Immature natural killer cell (primary cell): Measurements from ENCODE around the gene NPM3. TPM values are rescaled to one million over a fixed set of nuclear protein-coding genes. Genes with fewer than 3 reads are reported as not detected.
A peak's percentile ranks its signal among the peaks of the same experiment; 100 is the strongest.

Source experiments
- DNase-seq, 3 donors: peaks; one replicate each; pipeline ENCODE4 v3.0.0; 2022; ENCODE audit warnings: mixed read lengths in 1 of 3
- H3K27ac Mint-ChIP-seq, 6 donors: one replicate each; pipeline ENCODE4 v1.8.0; 2020; ENCODE audit warnings: mixed read lengths in 6 of 6, mild to moderate bottlenecking in 5 of 6, inconsistent platforms in 4 of 6, moderate library complexity in 3 of 6
- H3K27me3 Mint-ChIP-seq, 3 donors: one replicate each; pipeline ENCODE4 v1.8.0; 2020 to 2021; ENCODE audit warnings: low read depth in 3 of 3, mild to moderate bottlenecking in 3 of 3, mixed read lengths in 3 of 3, moderate library complexity in 3 of 3, inconsistent platforms in 1 of 3
- H3K36me3 Mint-ChIP-seq, 3 donors: one replicate each; pipeline ENCODE4 v1.8.0; 2020; ENCODE audit warnings: mixed read lengths in 3 of 3, inconsistent platforms in 2 of 3, mild to moderate bottlenecking in 2 of 3
- H3K4me1 Mint-ChIP-seq, 2 donors: one replicate each; pipeline ENCODE4 v1.8.0; 2020; ENCODE audit warnings: inconsistent platforms in 2 of 2, mild to moderate bottlenecking in 2 of 2, mixed read lengths in 2 of 2, moderate library complexity in 1 of 2
- H3K4me3 Mint-ChIP-seq, 5 donors: one replicate each; pipeline ENCODE4 v1.8.0; 2020; ENCODE audit warnings: mild to moderate bottlenecking in 5 of 5, mixed read lengths in 5 of 5, inconsistent platforms in 3 of 5, moderate library complexity in 3 of 5
- H3K9me3 Mint-ChIP-seq, 6 donors: one replicate each; pipeline ENCODE4 v1.8.0; 2020; ENCODE audit warnings: mild to moderate bottlenecking in 6 of 6, mixed read lengths in 6 of 6, inconsistent platforms in 4 of 6, moderate library complexity in 3 of 6
- polyA plus RNA-seq, 3 donors: library from polyadenylated mRNA; unstranded; fragments of 300-500 nt; fragmentation: Illumina TruSeq; gene quantifications; one replicate each; pipeline ENCODE4 v1.2.3, GENCODE V29; 2021

NPM3 gene
- polyA plus RNA-seq, 3 donors from 2014 or later = 1.5 to 8.8 (median 4.7) TPM

- H3K27me3 Mint-ChIP-seq = peaks cover 25 to 34% (median 30%) of the 10 kb centered on the region in 3 donors
- no peak for DNase-seq
- no peaks in the 10 kb centered on the region for H3K36me3 Mint-ChIP-seq
- no peak overlapping the region for H3K27ac Mint-ChIP-seq
- peak overlapping the region in 1 of 5 donors; percentile 45 for H3K4me3 Mint-ChIP-seq
- peaks cover 0 to 2% (median 0%) of the 10 kb centered on the region in 6 donors for H3K9me3 Mint-ChIP-seq
- peaks cover 27 to 31% of the 10 kb centered on the region in 2 donors for H3K4me1 Mint-ChIP-seq
Observed at GRCh38 chr10:101776161-101776817, 7.0 kb downstream of the NPM3 start.

GRCh38 chr10:101775273-101776160 is 7.7 kb downstream of the NPM3 start, which contains the start of gene FGF8:
Gene FGF8, minus strand, starts transcription at chr10:101776114. Its CDS starts 214 bp downstream, at chr10:101775900.
- DNase-seq = no peak
- H3K27me3 Mint-ChIP-seq = peaks cover 27 to 34% (median 30%) of the 10 kb centered on the region in 3 donors
- H3K9me3 Mint-ChIP-seq = peaks cover 0 to 2% (median 0%) of the 10 kb centered on the region in 6 donors
- H3K27ac Mint-ChIP-seq = no peak within 1 kb of the TSS
- peak within 1 kb of the TSS in 4 of 5 donors; percentile 7 to 49 (median 37) for H3K4me3 Mint-ChIP-seq
- peaks cover 22 to 26% of the 10 kb centered on the region in 2 donors for H3K4me1 Mint-ChIP-seq
- H3K36me3 Mint-ChIP-seq = no peaks in the 10 kb centered on the region

- Mint-ChIP-seq H3K9me3 (peaks cover 0 to 2% (median 0%) of the 10 kb centered on the region in 6 donors), H3K4me3 (no peak overlapping the region), H3K27me3 (peaks cover 27 to 34% (median 30%) of the 10 kb centered on the region in 3 donors), H3K36me3 (no peaks in the 10 kb centered on the region), H3K4me1 (peaks cover 17 to 22% of the 10 kb centered on the region in 2 donors), H3K27ac (peak overlapping the region in 1 of 6 donors; percentile 34)
- no peak for DNase-seq
Observed at GRCh38 chr10:101774589-101775272, 8.5 kb downstream of the NPM3 start.

GRCh38 chr10:101773923-101774588 is 9.2 kb downstream of the NPM3 start:
- Mint-ChIP-seq H3K27ac (no peak overlapping the region), H3K27me3 (peaks cover 24 to 33% (median 32%) of the 10 kb centered on the region in 3 donors), H3K4me3 (peak overlapping the region in 1 of 5 donors; percentile 17), H3K4me1 (peaks cover 13 to 18% of the 10 kb centered on the region in 2 donors), H3K9me3 (peaks cover 0 to 1% (median 0%) of the 10 kb centered on the region in 6 donors), H3K36me3 (no peaks in the 10 kb centered on the region)
- no peak for DNase-seq

DNA sequence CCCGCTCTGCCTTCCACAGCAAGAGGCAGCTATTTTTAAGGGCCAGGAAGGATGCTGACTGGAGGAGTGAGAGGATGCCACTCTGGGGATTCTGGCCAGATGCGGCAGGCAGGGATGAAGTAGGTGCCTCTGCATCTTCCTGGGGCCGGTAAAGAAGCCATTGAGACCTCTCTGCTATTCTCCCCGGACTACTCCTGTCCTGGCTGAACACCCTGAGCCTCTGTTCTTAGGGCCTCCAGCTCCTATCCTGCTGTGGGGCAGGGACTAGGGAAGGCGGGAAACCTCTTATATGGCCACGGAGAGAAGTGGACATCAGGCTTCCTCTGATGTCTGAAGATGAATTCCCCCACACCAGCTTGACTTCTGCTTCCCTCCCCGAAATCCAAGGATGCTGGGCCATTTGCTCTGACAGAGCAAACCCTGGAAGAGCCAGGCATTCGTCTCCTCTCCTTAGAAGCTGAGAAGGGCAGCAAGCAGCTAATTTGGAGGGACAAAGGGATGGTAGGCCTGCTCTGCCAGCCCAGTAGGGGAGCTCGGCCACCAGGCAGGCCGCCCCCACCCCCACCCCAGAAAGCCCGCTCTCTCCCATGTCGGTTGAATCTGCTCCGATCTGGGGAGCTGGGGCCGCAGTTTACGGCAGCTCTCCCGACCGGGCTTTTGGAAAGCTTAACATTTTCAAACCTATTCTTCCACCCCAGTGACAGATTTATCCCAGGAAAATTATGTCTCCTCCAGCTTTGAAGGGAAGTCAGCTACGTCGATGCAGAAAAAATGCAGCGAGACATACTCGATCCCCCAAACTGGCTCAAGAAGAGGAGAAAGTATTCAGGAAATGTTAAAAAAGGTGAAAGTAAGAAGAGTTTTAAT is 10.1 kb downstream of the NPM3 start:
- no peak for DNase-seq
- Mint-ChIP-seq H3K27me3 (peaks cover 23 to 31% (median 30%) of the 10 kb centered on the region in 3 donors), H3K27ac (no peak overlapping the region), H3K36me3 (no peaks in the 10 kb centered on the region), H3K4me1 (peaks cover 8 to 13% of the 10 kb centered on the region in 2 donors), H3K4me3 (peak overlapping the region in 1 of 5 donors; percentile 17), H3K9me3 (no peaks in the 10 kb centered on the region)

DNA sequence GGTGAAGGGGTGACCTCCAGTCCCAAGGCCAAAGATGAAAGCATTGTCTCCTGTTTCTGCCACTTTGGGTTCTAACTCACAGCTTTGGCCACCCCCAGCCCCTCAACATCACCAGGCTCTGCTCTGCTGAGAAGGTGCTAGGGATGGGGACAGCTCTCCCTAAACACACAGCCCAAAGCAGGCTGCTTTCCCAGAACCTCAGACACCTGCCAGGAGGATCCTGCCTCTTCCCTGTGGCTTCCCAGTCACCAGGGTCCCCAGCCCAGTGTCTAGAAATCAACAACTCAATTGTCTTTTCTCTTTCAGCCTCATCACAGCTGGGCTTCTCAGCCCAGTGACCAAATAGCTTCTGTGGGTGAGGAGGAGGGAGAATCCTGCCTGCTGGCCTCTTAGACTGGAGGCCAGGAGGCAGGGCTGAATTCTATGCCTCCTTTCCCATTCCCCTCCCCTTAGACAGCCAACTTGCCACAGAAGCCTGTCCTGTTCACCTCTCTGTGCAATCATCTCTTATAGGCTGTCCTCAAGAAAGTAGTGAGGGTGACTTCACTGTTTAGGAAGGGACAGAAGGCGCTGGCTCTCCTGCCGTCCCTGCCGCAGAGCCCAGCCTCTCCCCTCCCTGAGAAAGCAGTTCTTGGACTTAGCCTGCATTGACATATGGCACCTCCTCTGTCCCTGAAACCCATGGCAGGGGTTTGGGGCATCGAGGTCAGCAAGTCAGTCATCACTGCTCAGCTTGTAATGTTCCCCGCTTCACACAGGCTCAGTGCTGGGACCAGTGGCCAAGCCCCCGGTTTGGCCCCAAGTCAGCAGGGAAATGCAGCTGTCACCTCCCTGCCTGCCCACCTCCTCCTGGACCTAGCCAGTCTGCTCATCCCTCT is 11.0 kb downstream of the NPM3 start:
- no peaks in the 10 kb centered on the region for H3K36me3 Mint-ChIP-seq
- H3K9me3 Mint-ChIP-seq = no peaks in the 10 kb centered on the region
- peaks cover 0 to 6% of the 10 kb centered on the region in 2 donors for H3K4me1 Mint-ChIP-seq
- H3K4me3 Mint-ChIP-seq = no peak overlapping the region
- peaks cover 20 to 31% (median 30%) of the 10 kb centered on the region in 3 donors for H3K27me3 Mint-ChIP-seq
- no peak for DNase-seq
- no peak overlapping the region for H3K27ac Mint-ChIP-seq

- Mint-ChIP-seq H3K4me3 (no peak overlapping the region), H3K36me3 (no peaks in the 10 kb centered on the region), H3K9me3 (peaks cover 0 to 1% (median 0%) of the 10 kb centered on the region in 6 donors), H3K27me3 (peaks cover 19 to 29% (median 28%) of the 10 kb centered on the region in 3 donors), H3K4me1 (peaks cover 0 to 5% of the 10 kb centered on the region in 2 donors), H3K27ac (no peak overlapping the region)
- DNase-seq = no peak
Observed at GRCh38 chr10:101771380-101771779, 11.9 kb downstream of the NPM3 start.

DNA sequence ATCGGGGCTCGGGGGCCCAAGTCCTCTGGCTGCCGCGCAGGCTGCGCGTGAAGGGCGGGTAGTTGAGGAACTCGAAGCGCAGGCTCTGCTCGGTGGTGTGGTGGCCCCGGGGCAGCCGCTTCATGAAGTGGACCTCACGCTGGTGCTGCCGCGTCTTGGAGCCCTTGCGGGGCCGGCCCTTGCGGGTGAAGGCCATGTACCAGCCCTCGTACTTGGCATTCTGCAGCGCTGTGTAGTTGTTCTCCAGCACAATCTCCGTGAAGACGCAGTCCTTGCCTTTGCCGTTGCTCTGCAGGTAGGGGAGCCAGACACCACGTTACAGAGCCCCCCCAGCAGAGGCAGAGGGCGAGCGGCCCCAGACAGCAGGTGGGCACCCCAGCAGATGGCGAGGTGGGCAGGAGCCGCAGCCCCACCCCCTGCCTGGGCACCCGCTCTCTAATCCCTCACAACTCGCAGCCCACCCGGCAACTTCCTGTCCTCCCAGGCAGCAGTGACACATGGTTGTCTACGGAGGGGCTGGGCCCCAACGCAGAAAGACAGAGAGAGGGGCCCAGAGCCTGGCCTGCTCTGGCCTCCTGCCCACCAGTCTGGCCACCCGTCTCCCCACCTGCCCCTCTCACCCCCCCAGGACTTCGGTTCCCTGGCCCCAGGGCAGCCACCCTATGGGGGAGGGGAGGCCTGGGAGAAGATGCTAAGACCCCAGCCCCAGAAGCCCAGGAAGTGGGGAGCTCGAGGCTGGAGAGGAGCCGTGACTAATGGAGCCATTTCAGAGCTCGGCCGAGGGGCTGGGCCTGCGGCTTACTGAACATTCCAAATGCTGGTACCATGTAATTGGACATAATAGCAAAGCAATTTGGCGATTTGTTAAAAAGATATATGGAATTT is 12.7 kb downstream of the NPM3 start:
- peaks cover 0 to 5% of the 10 kb centered on the region in 2 donors for H3K4me1 Mint-ChIP-seq
- no peaks in the 10 kb centered on the region for H3K36me3 Mint-ChIP-seq
- no peak overlapping the region for H3K27ac Mint-ChIP-seq
- no peak for DNase-seq
- peaks cover 0 to 1% (median 0%) of the 10 kb centered on the region in 6 donors for H3K9me3 Mint-ChIP-seq
- peaks cover 19 to 31% (median 28%) of the 10 kb centered on the region in 3 donors for H3K27me3 Mint-ChIP-seq
- H3K4me3 Mint-ChIP-seq = no peak overlapping the region

- H3K36me3 Mint-ChIP-seq = no peaks in the 10 kb centered on the region
- peaks cover 0 to 1% (median 0%) of the 10 kb centered on the region in 6 donors for H3K9me3 Mint-ChIP-seq
- no peak overlapping the region for H3K4me3 Mint-ChIP-seq
- H3K27ac Mint-ChIP-seq = no peak overlapping the region
- DNase-seq = no peak
- H3K27me3 Mint-ChIP-seq = peaks cover 19 to 33% (median 28%) of the 10 kb centered on the region in 3 donors
- H3K4me1 Mint-ChIP-seq = peaks cover 0 to 3% of the 10 kb centered on the region in 2 donors
Observed at GRCh38 chr10:101769541-101770180, 13.6 kb downstream of the NPM3 start.

DNA sequence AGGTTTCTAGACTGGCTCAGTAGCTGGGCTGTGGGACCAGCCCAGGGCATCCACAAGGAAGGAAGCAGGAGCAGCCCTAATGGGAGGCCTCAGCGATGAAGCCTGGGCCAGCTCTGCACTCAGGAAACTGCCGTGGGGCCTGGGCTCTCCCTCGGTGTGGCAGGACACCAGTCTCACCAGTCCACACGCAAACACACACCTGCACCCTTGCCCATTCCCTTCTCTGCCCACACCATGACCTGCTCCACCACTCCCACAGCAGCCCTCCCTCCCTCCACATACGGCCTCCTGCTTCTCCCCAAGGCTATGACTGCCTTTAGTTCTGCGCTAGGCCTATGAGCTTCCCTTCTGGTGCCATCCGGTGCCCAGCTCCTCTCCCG is 14.5 kb downstream of the NPM3 start:
- no peak overlapping the region for H3K4me3 Mint-ChIP-seq
- no peaks in the 10 kb centered on the region for H3K36me3 Mint-ChIP-seq
- H3K4me1 Mint-ChIP-seq = peaks cover 0 to 2% of the 10 kb centered on the region in 2 donors
- H3K27ac Mint-ChIP-seq = no peak overlapping the region
- H3K27me3 Mint-ChIP-seq = peaks cover 15 to 26% (median 25%) of the 10 kb centered on the region in 3 donors
- H3K9me3 Mint-ChIP-seq = peaks cover 0 to 1% (median 0%) of the 10 kb centered on the region in 6 donors
- DNase-seq = no peak
